Hematopoietic multipotent progenitor cell treated with erythropoietin and hydrocortisone succinate and interleukin-3 and kit ligand, for 4 days (in vitro differentiated cells): ENCODE data around the gene NDUFS7.

Experiments used
- DNase-seq: peaks from one replicate; pipeline ENCODE4 v3.0.0-alpha.2; 2015

The NDUFS7 gene

DNA sequence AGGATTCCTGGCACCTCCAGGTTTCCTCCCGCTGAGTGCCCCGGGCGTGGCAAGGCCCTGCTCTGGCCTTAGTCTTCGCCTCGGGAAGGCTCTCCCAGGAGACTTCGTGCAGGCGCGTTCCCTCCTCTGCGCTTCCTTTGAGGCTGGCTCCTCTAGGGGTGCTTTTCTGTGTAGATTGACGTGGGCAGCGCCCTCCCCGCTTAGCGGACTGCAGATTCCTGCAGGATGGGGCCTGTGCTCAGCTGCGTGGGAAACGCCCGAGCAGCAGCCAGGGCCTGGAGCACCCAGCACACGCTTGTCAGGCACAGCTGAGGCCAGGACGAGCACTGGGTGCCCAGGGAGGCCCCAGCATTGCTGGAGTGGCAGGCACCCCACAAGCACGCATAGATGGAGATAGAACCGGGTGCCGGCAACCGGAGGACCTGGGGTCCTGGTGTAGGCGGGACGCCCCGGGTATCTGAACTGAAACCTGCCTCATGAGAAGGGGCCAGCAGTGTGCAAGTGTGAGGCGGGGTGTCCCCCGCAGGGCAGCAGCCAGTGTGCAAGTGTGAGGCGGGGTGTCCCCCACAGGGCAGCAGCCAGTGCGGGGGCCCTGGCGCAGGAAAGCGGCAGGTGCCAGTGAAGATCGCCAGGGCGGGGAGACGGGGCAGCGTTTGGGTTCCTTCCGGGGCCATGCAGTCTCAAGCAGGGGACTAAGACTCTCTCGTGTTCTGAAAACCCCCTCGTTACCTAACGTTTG lies 3.4 kb downstream of the NDUFS7 start:
- no peak for DNase-seq

DNA sequence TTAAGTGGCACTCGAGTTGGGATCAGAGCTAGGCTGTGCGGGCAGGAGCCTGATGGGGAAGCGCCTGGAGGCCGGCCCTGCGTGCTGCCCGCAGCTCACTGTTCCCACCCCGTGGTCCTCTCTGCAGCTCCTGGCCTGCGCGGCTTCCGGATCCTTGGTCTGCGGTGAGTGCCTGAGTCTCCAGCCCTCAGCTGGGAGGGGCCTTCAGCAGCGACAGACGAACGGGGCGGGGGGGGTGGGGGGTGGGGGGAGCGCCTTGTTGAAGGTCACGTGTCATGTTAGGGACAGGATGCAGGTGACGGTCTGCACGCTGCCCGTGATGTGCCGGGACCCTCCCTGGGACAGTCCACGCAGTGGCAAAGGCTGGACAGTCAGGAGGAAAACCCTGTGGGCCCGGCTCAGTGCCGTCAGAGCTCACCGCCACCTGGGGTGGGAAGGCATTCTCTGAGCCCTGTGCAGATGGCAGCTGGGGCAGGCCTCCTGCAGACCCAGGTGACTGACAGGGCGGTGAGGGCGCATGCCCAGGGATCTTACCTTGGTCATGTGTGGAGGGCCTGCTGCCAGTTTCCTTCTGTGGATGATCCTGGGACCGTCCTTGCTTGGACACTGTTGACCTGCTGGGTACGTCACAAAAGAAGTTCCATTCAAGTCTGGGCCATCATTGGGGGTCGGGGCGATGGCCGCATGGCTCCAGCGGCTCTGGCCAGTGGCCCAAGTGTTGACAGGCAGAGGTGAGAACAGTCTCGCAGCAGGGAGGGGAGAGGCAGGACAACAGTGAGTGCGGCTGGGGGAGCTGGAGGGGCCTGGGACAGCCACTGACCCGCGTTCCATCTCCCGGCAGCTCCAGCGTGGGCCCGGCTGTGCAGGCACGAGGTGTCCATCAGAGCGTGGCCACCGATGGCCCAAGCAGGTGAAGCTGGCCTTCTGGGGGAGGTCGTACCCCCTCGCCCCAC lies 4.3 kb downstream of the NDUFS7 start:
- no peak for DNase-seq

DNA sequence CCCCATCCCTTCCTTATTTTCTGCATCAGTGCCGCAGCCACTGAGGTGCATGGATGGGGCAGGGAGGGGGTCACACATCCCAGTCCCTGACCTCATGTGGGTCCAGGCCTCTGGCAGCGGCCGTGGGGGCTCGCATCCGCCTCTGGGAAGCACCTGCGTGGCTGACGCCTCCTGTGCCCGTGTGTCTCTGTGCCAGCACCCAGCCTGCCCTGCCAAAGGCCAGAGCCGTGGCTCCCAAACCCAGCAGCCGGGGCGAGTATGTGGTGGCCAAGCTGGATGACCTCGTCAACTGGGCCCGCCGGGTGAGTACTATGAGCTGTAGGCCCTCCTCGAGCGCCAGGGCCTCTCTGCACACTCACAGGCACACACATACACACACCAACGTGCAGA lies 4.9 kb downstream of the NDUFS7 start:
- no peak for DNase-seq

DNA sequence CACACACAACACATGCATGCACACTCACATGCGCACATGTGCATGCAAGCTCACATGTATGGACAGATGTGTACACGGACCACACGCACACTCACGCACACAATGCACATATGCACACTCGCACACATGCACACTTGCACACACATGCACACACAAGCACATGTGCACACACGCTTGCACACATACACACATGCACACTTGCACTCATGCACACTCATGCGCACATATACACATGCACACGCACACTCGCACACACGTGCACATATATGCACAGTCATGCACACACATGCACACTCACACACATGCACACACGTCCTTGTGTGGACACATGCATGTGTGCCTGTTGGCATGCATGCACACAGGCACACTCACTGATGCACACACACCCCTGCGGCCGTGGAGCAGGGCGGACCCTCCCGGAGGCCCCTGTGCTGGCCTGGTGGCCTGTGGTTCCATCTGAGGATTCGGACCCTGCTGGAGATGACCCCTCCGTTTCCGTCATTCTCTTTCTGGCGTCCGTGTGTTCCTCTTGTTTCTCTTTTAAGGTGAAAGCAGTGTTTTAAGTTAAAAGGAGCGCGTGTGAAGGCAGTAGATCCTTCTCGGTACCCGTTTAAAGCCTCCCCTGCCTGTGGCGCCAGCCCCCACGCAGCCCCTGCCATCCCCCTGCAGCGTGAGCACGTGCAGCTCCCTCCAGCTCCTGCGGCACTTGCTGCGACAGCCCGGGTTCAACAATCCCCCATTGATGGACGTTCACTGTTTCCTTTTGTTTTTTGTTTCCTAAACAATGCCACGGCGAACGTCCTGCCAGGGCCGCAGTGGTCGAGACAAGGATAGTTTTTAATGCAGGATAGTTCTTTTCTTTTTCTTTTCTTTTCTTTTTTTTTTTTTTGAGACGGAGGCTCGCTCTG lies 5.6 kb downstream of the NDUFS7 start:
- no peak for DNase-seq

DNA sequence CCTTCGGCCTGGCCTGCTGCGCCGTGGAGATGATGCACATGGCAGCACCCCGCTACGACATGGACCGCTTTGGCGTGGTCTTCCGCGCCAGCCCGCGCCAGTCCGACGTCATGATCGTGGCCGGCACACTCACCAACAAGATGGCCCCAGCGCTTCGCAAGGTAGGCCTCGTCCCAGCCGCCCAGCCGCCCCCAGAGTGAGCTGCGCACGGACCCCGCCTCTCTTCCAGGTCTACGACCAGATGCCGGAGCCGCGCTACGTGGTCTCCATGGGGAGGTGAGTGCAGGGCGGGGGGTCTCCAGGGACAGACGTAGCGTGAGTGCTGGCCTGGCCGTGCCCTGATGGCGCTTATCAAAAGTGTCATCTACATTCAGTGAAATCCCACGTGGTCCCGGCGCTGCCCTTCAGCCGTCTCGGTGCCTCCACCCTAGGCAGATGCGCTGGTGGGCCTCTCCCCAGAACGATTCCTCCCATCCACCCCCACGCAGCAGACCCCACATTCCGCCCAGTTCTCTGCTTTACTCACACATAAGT lies 7.2 kb downstream of the NDUFS7 start:
- no peak for DNase-seq

DNA sequence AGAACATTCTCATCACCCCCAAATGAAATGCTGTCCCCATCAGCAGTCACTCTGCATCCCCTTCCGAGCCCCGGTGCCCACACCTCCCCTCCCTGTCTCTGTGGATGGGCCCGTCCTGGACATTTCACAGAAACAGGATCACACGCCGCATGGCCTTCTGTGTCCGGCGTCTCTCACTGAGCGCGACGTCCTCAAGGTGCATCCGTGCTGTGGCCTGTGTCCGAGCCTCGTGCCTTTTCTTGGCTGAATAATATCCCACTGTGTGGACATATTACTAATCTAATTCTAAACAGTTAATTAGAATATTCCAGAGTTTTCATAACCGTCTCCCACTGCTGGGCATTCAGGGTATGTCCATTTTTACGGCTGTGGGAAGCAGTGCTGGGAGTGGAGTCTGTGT lies 8.7 kb downstream of the NDUFS7 start:
- no peak for DNase-seq

DNA sequence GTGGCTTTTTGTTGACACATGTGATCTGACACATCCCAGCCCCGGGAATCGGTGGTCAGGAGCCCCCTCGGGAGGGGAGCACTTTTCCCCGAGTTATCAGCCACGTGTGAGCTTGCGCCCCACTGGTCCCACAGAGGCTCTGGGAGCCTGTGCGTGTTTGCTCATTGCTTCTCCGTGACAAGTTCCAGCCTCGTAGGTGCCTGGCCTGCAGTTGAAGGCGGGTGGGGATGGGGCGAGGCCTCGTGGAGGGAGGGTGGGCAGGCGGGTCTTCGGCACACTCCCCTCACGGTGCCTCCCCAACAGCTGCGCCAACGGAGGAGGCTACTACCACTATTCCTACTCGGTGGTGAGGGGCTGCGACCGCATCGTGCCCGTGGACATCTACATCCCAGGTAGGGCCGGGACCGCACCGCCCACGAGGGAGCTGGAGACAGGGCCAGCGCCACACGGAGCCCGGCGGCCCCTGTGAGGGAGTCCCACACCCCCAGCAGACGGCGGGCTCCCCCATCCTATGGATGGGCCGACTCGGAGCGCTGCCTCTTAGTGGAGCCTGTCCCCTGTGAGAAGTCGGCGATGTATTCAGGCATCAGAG lies 9.3 kb downstream of the NDUFS7 start:
- DNase-seq, result no peak

DNA sequence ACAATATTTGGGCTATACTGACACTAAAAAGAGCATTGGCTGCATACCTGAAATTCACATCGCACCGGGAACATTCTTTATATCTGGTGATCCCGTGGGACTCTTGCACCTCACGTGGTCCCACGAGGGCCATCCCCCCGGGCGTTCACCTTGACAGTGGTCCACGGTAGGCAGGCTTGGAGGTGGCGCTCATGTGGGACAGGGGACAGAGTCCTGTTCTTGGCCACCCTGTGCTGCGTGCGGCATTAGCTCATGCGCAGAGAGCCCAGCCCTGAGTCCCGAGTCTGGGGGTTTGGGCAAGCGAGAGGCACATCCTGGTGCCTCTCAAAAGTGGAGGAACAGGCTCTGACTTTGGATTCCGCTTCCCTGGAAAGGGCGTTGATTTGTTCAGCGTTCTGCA lies 10.1 kb downstream of the NDUFS7 start:
- DNase-seq, result no peak

DNA sequence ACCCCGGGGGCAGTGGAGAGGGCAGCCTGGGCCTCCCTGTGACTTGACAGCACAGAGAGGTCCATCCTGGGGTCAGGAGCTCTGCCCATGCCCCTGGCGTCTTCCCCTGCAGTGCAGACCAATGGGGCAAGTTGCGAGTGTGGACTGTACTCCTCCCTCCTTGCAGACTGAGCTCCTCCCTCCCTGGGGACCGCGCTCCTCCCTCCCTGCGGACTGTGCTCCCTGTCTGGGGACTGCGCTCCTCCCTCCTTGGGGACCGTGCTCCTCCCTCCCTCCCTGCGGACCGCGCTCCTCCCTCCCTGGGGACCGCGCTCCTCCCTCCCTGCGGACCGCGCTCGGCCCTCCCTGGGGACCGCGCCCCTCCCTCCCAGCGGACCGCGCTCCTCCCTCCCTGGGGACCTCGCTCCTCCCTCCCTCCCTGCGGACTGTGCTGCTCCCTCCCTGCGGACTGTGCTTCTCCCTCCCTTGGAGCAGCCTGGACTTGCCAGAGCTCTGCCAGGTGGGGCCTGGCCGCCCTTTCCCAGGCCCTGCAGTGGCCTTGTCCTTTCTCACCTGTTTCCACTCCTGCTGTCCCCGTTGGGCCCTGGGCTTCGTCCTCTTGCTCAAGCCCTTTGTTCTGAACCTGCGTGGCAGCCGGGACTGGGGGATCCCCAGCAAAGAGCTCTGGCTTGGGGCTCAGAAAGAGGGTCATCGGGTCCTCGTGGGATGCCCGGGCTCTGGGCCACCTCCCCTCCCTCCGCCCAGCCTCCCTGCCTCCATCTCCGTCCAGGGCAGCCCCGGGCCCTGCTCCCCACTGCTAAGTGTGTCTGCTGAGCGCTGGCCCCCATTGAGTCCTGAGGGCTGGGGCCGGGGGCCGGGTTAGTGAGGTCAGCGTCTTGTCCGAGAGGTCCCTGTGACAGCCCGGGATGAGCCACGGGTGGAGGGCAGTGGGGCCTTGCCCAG lies 10.8 kb downstream of the NDUFS7 start:
- no peak for DNase-seq

DNA sequence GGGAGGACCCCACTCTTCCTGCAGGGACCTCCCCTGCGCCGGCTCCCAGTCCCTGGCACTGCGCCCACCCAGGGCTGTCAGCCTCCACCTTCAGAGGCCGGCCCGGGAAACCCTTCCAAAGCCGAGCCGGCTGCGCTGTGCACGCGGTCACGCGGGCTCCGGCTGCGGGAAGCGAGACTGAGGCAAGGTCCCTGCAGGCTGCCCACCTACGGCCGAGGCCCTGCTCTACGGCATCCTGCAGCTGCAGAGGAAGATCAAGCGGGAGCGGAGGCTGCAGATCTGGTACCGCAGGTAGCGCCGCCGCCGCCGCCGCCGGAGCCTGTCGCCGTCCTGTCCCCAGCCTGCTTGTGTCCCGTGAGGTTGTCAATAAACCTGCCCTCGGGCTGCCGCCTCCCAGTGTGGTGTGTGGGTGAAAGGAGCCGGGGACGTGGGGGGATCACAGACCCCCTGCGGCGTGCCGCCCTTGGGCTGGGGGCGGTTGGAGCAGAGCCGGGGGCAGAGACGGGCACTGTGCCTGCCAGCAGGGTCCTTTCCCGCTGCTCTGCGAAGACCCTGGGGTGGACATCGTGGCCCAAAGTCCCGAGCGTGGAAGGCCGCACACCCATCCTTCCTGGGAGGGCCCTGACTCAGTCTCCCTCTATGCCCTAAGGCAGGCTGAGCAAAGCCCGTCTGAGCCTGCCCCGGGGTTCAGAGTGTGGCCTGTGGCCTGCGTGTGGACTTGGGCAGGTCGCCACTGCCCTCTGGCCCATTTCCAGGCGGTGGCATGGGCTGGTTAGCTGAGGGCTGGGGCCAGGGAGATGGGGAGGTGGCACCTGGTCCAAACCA lies 11.7 kb downstream of the NDUFS7 start:
- no peak for DNase-seq

DNA sequence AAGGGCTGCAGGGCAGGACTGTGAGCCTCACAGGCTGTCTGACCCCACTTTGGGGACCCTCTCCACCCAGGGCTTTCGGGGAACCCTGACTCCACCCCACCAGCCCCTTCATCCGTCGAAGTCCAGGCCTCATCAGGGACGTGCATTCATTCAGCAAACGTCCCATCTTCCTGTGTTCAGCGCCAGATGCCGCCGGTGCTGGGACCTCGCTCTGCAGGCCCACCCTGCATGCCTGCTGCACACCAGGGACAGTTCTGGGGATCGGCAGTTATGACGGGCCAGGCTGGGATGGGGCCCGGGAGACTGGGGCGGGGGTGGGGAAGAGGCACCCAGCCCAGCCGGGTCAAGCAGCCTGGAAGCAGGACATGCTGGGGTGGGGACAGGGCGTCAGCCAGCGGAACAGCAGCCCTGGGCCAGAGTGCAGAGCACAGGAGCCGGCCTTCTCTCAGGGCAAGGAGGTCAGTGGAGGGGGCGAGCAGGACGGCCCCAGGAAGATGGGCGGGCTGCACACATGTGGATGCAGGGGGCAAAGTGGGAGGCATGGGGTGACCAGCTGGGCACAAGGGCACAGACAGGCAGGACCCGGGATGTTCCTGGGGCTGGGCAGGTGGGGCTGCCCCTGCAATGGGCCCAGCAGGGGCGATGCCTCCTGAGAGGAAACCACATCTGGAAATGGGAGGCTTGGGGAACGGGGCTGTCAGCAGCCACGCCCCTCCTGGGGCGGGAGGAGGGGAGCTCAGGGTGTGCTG lies 12.5 kb downstream of the NDUFS7 start:
- DNase-seq, result peak; percentile 70

DNA sequence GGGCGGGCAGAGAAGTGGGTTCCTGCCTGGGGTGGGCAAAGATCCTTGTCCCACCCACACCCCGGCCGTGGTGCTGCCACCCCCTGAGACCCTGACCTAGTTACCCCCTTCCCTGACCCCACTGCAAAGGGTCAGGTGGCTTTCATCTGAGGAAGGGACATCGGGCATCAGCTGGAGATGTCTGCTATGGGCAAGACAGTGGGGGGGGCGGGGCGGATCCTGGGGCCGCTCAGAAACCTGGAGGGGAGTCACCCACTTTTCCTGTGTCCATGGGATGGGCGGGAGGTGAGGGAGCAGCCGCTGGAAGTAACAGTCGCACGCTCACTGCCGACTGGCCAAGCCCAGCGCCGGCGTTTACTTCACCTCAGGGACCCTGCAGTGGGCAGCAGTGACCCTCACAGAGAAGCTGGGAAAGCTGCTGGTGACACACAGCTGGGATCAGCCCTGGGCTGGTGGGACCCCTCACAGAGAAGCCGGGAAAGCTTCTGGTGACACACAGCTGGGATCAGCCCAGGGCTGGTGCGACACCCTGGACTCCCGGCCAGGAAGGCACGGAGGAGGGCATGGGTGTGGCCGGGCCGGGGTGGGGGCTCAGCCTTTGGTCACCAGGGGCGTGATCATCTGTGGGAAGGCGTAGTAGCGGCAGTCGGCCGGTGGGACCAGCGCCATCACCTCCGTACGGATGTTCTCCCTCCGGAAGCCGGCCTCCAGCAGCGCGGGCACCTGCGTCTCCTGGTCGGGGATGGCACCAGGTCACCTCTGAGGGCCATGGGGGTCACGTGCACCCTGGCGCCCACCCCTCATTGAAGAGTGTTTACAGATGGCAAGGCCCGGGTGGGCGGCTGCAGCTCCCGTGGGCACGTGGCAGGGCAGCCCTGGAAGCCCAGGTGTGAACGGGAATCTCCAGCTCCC lies 13.3 kb downstream of the NDUFS7 start:
- DNase-seq, result no peak

DNA sequence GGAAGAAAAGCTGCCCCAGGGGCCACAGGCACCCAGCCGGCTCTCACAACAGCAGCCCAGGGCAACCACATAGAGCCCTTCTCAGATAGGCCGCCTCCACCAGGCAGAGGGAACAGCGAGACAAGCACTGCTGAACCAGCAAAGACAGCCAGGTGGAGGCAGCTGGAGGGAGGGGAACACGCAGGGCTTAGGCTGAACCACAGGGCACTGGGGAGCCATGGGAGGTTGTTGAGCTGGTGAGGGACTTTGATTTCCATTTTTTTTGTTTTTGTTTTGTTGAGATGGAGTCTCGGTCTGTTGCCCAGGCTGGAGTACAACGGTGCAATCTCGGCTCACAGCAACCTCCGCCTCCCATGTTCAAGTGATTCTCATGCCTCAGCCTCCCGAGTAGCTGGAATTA lies 14.1 kb downstream of the NDUFS7 start:
- DNase-seq, result peak; percentile 35

DNA sequence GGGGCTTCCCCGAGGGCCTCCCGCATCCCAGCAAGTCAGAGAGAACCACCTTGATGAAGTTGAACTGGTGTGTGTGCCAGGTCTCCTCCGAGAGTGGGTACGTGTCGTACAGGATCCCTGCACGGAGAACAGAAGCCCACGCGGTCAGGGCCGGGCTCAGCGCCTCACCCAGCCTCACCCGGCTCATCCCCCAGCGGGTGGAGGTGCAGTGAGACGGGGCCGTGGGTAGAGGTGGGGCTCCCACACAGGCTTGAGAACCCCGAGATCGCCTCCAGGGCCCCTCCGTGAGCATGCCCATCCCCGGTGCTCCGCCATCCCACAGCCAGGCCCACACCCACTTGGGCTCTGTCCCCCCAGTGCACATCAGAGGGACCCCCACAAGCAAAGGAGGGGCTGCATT lies 15.4 kb downstream of the NDUFS7 start:
- no peak for DNase-seq

DNA sequence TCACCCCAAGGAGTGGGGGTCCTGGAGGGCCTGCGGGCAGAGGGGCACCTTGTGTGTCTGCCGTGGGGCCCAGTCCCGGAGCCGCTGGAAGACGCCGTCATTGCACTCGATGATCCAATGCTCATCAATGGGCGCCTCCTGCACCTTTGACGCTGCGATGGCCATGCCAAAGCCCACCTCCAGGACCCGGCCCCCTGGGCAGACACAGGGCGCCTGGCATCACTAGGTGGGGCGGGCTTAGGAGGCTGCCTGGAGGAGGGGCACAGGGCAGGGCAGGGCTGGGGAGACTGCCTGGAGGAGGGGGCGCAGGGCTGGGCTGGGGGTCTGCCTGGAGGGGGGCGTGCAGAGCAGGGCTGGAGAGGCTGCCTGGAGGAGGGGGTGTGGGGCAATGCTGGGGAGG lies 16.0 kb downstream of the NDUFS7 start:
- no peak for DNase-seq

DNA sequence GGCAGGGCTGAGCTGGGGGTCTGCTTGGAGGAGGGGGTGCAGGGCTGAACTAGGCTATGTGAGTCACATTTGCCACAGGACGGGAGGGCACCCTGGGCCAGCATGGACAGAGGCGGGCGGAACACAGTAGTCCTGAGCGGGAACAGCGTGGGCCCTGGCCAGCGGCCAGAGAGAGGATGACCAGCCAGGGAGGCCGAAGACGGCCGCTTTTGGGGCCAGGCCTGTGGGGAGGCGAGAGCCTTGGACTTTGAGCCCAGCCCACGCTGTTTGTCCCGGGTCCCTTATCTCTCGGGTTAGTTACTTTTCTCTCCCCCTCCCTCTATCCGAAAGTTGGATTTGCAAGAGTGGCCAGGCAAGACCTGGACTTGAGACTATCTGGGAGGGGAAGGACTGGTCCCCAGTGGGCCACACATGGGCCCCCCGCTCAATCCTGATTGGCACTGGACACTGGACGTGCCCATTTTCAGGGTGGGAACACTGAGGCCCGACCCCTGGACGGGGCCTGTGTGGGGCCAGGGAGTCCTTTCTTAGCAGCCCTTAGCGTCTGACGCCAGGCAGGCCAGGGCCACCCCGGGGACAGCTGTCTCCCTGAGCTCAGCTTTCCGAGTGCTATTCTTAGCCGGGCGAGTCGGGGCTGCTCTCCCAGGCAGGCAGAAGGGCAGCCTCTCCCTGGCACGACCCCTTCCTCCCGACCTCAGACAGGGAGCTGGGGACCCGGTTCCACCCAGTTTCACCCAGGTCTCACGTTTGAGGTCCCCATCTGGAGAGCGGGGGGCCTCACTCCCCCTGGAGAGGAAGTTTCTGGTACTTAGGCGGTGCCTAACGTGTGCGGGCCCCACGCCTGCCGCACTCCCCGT lies 16.8 kb downstream of the NDUFS7 start:
- peak; percentile 43 for DNase-seq

DNA sequence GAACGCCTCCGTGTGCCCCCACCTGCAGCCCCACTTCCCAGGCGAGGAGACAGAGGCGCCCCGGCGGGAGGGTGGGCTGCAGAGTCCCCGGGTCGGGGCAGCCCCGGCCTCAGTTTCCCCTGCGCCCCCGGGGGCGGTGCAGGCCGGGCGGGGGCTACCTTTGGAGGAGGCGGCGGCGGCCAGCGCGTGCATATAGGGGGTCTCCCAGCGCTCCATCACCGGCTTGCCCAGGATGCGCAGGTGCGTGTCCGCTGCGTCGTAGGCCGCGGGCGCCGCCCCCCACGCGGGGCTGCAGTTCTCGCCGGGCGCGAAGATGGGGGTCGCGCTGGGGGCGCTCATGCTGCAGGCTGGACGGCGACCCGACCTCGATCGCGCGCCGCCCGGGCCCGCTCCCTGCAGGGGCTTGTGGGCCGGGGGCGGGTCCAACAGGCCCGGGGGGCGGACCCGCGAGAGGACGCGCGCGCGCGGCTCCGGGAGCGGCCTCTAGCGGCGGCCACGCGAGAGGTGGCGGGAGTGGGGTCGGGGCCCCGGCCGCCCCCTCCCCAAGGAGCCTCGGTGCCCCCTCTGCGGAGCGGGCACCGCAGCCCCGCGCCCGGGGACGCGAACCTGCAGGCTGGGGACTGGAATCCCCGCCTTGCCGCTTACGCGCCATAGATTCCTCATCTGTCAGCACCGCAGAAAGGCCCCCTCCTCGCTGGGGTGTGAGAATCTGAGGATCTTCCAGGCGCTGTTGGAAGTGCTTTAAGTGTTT lies 17.6 kb downstream of the NDUFS7 start, which contains the start of gene GAMT:
GAMT (minus strand) TSS at position 405 of the 751 bp plus-strand sequence; CDS start at position 339, 66 bp downstream.
- peak; percentile 77 for DNase-seq
